ENCODE results near the gene TMEM63B.

DNA sequence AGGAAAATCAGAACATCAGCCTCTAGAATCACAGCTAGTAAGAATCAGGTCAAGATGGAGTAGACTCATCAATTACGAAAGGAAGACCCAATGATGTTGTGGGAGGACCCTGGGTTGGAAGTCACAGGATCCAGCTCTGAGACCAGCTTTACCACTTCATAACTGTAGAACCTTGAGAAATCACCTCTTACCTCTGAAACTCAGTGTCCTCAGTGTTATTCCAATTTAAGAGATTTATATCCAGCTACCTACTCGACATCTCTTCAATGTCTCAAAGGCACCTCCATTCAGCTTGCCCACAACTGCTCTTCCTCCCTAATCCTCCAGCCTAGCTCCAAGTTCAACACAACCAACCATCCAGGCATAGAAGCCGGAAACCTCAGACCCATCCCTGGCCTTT, 16.4 kb upstream of the TMEM63B start:
- no peak for TF ChIP-seq POLR2A (IDR thresholded peaks at IDR 0.05)
- TF ChIP-seq, protein P1, sequence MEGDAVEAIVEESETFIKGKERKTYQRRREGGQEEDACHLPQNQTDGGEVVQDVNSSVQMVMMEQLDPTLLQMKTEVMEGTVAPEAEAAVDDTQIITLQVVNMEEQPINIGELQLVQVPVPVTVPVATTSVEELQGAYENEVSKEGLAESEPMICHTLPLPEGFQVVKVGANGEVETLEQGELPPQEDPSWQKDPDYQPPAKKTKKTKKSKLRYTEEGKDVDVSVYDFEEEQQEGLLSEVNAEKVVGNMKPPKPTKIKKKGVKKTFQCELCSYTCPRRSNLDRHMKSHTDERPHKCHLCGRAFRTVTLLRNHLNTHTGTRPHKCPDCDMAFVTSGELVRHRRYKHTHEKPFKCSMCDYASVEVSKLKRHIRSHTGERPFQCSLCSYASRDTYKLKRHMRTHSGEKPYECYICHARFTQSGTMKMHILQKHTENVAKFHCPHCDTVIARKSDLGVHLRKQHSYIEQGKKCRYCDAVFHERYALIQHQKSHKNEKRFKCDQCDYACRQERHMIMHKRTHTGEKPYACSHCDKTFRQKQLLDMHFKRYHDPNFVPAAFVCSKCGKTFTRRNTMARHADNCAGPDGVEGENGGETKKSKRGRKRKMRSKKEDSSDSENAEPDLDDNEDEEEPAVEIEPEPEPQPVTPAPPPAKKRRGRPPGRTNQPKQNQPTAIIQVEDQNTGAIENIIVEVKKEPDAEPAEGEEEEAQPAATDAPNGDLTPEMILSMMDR (IDR thresholded peaks at IDR 0.05) = no peak

Measured in heart left ventricle (tissue), 13 donors.